Upper lobe of left lung (tissue), 4 donors: ENCODE results near the gene VEGFB.

ENCODE experiments used
- EP300 ChIP-seq, 4 donors: sonication (generic); formaldehyde crosslinking; IDR thresholded peaks; one replicate each; pipeline ENCODE4 v1.5.1; 2017; ENCODE audit warnings: antibody characterized with exemption in 4 of 4, control low read depth in 2 of 4
- POLR2A ChIP-seq, 4 donors: fragments of 450-650 bp; IDR thresholded peaks; one replicate each; pipeline ENCODE4 v1.5.1; 2016 to 2017; ENCODE audit warnings: antibody characterized with exemption in 4 of 4, mild to moderate bottlenecking in 2 of 4
- POLR2AphosphoS5 ChIP-seq, 2 donors: sonication (generic); formaldehyde crosslinking; IDR thresholded peaks; one replicate each; pipeline ENCODE4 v1.5.1; 2017; ENCODE audit warnings: antibody characterized with exemption in 2 of 2
- TF ChIP-seq, protein P1 (sequence below), 6 experiments: fragments of 450-650 bp in 4 of 6; fragments of 200-600 bp in 2 of 6; sonication (generic) in 2 of 6; IDR thresholded peaks; one replicate each; pipeline ENCODE4 v1.5.1; 2016 to 2019; ENCODE audit warnings: antibody characterized with exemption in 6 of 6

DNA sequence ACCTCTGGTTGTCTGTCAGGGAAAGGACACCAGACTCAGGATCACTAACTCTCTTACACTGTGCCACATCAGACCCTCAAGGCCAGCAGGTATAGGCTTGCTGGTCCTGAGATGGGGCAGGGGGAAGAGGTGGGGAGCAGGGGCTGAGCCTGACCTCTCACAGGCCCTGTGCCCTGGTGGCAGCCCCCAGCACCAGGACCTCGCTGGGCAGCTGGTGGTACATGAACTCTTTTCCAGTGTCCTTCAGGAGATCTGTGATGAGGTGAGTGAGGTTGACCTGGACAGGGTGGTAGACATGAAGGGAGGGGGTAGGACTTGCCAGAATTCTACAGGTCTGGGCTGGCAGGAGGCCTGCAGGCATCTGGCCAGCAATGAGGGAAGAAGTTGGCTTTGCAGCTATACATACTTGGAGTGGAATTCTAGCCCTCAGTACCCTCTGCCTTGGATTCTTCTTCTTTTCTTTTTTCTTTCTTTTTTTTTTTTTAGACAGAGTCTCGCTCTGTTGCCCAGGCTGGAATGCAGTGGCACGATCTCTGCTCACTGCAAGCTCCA lies 6.9 kb upstream of the VEGFB start:
- TF ChIP-seq POLR2A (IDR thresholded peaks at IDR 0.05) (no peak), POLR2AphosphoS5 (IDR thresholded peaks at IDR 0.05) (no peak), EP300 (IDR thresholded peaks at IDR 0.05) (no peak)
- TF ChIP-seq, protein P1, sequence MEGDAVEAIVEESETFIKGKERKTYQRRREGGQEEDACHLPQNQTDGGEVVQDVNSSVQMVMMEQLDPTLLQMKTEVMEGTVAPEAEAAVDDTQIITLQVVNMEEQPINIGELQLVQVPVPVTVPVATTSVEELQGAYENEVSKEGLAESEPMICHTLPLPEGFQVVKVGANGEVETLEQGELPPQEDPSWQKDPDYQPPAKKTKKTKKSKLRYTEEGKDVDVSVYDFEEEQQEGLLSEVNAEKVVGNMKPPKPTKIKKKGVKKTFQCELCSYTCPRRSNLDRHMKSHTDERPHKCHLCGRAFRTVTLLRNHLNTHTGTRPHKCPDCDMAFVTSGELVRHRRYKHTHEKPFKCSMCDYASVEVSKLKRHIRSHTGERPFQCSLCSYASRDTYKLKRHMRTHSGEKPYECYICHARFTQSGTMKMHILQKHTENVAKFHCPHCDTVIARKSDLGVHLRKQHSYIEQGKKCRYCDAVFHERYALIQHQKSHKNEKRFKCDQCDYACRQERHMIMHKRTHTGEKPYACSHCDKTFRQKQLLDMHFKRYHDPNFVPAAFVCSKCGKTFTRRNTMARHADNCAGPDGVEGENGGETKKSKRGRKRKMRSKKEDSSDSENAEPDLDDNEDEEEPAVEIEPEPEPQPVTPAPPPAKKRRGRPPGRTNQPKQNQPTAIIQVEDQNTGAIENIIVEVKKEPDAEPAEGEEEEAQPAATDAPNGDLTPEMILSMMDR (IDR thresholded peaks at IDR 0.05): no peak
